SK-N-SH (cell line): Measurements from ENCODE around the gene SMARCD3. TPM values are rescaled to one million over a fixed set of nuclear protein-coding genes. Genes with fewer than 3 reads are reported as not detected.

Experiments used
- CTCF ChIA-PET: fragments of 300-600, 350-600 bp; formaldehyde crosslinking; extraction: SDS; loops from one replicate; lab custom pipeline; 2021; lab: Yijun Ruan, JAX
- POLR2A ChIA-PET: fragments of 350-600 bp; sonication (Branson Sonifier 250); formaldehyde crosslinking; extraction: SDS; loops from one replicate; lab custom pipeline; 2020; ENCODE audit warnings: antibody characterized with exemption, inconsistent platforms; lab: Yijun Ruan, JAX
- DNase-seq: peaks from one replicate; pipeline ENCODE4 v3.0.0; 2012
- H2AFZ ChIP-seq: fragments of 200-600 bp; sonication (generic); 2 replicates; pipeline ENCODE4 v1.8.1; 2016; ENCODE audit warnings: antibody characterized with exemption, mild to moderate bottlenecking, low read depth
- H3F3A ChIP-seq: fragments of 200-600 bp; sonication (generic); replicated peaks from 2 replicates; pipeline ENCODE3; 2016; ENCODE audit warnings: antibody characterized with exemption, mild to moderate bottlenecking; ENCODE audit not compliant: insufficient read depth
- H3K27ac ChIP-seq, 2 experiments: fragments of 200-500 bp in 1 of 2; fragments of 200-600 bp in 1 of 2; sonication (Bioruptor generic) in 1 of 2; sonication (generic), shearing (Covaris generic) in 1 of 2; 2 replicates each; pipeline versions ENCODE4 v1.5.1 to v1.6.1; 2014 to 2016; ENCODE audit warnings: low read depth in 2 of 2, inconsistent platforms in 1 of 2, low read length in 1 of 2, mild to moderate bottlenecking in 1 of 2, mixed read lengths in 1 of 2
- H3K27me3 ChIP-seq: fragments of 200-600 bp; sonication (generic), shearing (Covaris generic); 2 replicates; pipeline ENCODE4 v1.6.1; 2016; ENCODE audit warnings: mixed run types; ENCODE audit not compliant: insufficient read depth
- H3K36me3 ChIP-seq, 2 experiments: fragments of 200-500 bp in 1 of 2; fragments of 200-600 bp in 1 of 2; sonication (Bioruptor generic) in 1 of 2; sonication (generic) in 1 of 2; replicated peaks in 1 of 2; 2 replicates each; pipeline versions ENCODE3 to v1.5.1; 2014 to 2016; ENCODE audit warnings: low read length in 1 of 2, mild to moderate bottlenecking in 1 of 2; ENCODE audit not compliant: insufficient read depth in 2 of 2, control insufficient read depth in 1 of 2
- H3K4me1 ChIP-seq, 2 experiments: fragments of 200-500 bp in 1 of 2; fragments of 200-600 bp in 1 of 2; sonication (Bioruptor generic) in 1 of 2; sonication (generic), shearing (Covaris generic) in 1 of 2; 2 replicates each; pipeline versions ENCODE4 v1.5.1 to v1.6.1; 2014 to 2016; ENCODE audit warnings: low read depth in 1 of 2, low read length in 1 of 2, mixed run types in 1 of 2; ENCODE audit not compliant: insufficient read depth in 2 of 2, control insufficient read depth in 1 of 2
- H3K4me2 ChIP-seq: fragments of 200-600 bp; sonication (generic), shearing (Covaris generic); 2 replicates; pipeline ENCODE4 v1.6.1; 2017; ENCODE audit warnings: mixed run types
- H3K4me3 ChIP-seq, 2 experiments: fragments of 200-500 bp in 1 of 2; fragments of 200-600 bp in 1 of 2; sonication (Bioruptor generic) in 1 of 2; sonication (generic), shearing (Covaris generic) in 1 of 2; 2 replicates each; pipeline versions ENCODE4 v1.5.1 to v1.8.1; 2014 to 2016; ENCODE audit warnings: low read depth in 2 of 2, inconsistent platforms in 1 of 2, low read length in 1 of 2, mild to moderate bottlenecking in 1 of 2, mixed read lengths in 1 of 2, moderate library complexity in 1 of 2
- H3K79me2 ChIP-seq: fragments of 200-600 bp; sonication (generic); 2 replicates; pipeline ENCODE4 v1.8.1; 2017; ENCODE audit warnings: mild to moderate bottlenecking; ENCODE audit not compliant: insufficient read depth
- H3K9ac ChIP-seq: fragments of 200-600 bp; sonication (generic); 2 replicates; pipeline ENCODE4 v1.6.1; 2017; ENCODE audit warnings: mixed run types
- H3K9me2 ChIP-seq: fragments of 200-600 bp; sonication (generic); 2 replicates; pipeline ENCODE4 v1.6.1; 2017; ENCODE audit warnings: mixed run types
- H3K9me3 ChIP-seq: fragments of 200-600 bp; sonication (generic); 2 replicates; pipeline ENCODE4 v1.6.1; 2017; ENCODE audit warnings: mixed run types, mild to moderate bottlenecking, moderate library complexity
- H4K20me1 ChIP-seq: fragments of 200-600 bp; sonication (generic); 2 replicates; pipeline ENCODE4 v1.6.1; 2017; ENCODE audit warnings: mild to moderate bottlenecking, mixed run types; ENCODE audit not compliant: insufficient read depth
- ELF1 ChIP-seq: IDR thresholded peaks from 2 replicates; pipeline ENCODE4 v1.4.0; 2012
- EZH2phosphoT487 ChIP-seq: fragments of 200-600 bp; sonication (generic); IDR thresholded peaks from 2 replicates; pipeline ENCODE4 v1.6.1; 2017; ENCODE audit warnings: low read depth, mixed run types, mild to moderate bottlenecking, antibody characterized with exemption, moderate library complexity, borderline replicate concordance
- FOSL2 ChIP-seq: IDR thresholded peaks from 2 replicates; pipeline ENCODE4 v1.4.0; 2012; ENCODE audit warnings: low read depth, mild to moderate bottlenecking, moderate library complexity, borderline replicate concordance
- FOXJ3 ChIP-seq: sonication (generic); formaldehyde crosslinking; IDR thresholded peaks from 2 replicates; pipeline ENCODE4 v1.5.1; 2020; ENCODE audit warnings: mild to moderate bottlenecking, missing genetic modification reagents
- GATA2 ChIP-seq: sonication (generic); formaldehyde crosslinking; IDR thresholded peaks from 2 replicates; pipeline ENCODE4 v1.5.0; 2020; ENCODE audit warnings: mild to moderate bottlenecking, missing genetic modification reagents
- MAX ChIP-seq: IDR thresholded peaks from 2 replicates; pipeline ENCODE4 v1.4.0; 2012; ENCODE audit warnings: low read depth
- NFIC ChIP-seq: IDR thresholded peaks from 2 replicates; pipeline ENCODE4 v1.4.0; 2012; ENCODE audit warnings: borderline replicate concordance
- PBX3 ChIP-seq: IDR thresholded peaks from 2 replicates; pipeline ENCODE4; 2012
- POLR2AphosphoS5 ChIP-seq: IDR thresholded peaks from 2 replicates; pipeline ENCODE4 v1.6.1; 2012; ENCODE audit warnings: low read depth, low read length
- RAD21 ChIP-seq: IDR thresholded peaks from 2 replicates; pipeline ENCODE4 v1.6.1; 2012; ENCODE audit warnings: mild to moderate bottlenecking, low read length
- RCOR1 ChIP-seq: fragments of 150-350 bp; IDR thresholded peaks from 2 replicates; pipeline ENCODE4 v1.6.1; 2017; ENCODE audit warnings: antibody characterized with exemption, low read length
- RFX5 ChIP-seq: IDR thresholded peaks from 2 replicates; pipeline ENCODE4 v1.6.1; 2012; ENCODE audit warnings: mild to moderate bottlenecking, improper control_type of control experiment, low read length
- SIN3A ChIP-seq: IDR thresholded peaks from 2 replicates; pipeline ENCODE4 v1.6.1; 2012; ENCODE audit warnings: low read depth, mild to moderate bottlenecking, low read length, moderate library complexity, borderline replicate concordance
- SMC3 ChIP-seq: IDR thresholded peaks from 2 replicates; pipeline ENCODE4 v1.6.1; 2012; ENCODE audit warnings: low read depth, low read length, improper control_type of control experiment
- TCF12 ChIP-seq: IDR thresholded peaks from 2 replicates; pipeline ENCODE4 v1.4.0; 2012
- TEAD4 ChIP-seq: IDR thresholded peaks from 2 replicates; pipeline ENCODE4 v1.4.0; 2012; ENCODE audit warnings: mild to moderate bottlenecking, borderline replicate concordance; ENCODE audit not compliant: insufficient read depth
- USF1 ChIP-seq: IDR thresholded peaks from 2 replicates; pipeline ENCODE4 v1.4.0; 2012; ENCODE audit warnings: low read depth, borderline replicate concordance
- YY1 ChIP-seq: IDR thresholded peaks from 2 replicates; pipeline ENCODE4 v1.4.0; 2012; ENCODE audit warnings: low read depth, mild to moderate bottlenecking
- ZBTB33 ChIP-seq: IDR thresholded peaks from 2 replicates; pipeline ENCODE4 v1.4.0; 2012; ENCODE audit warnings: low read depth, borderline replicate concordance
- WGBS: methylation state at CpG from one replicate; pipeline ENCODE4 v1.1.6; 2017; ENCODE audit warnings: low lambda C conversion rate; 5-methylcytosine and 5-hydroxymethylcytosine counted together
- polyA plus RNA-seq, 3 experiments: library from polyadenylated mRNA; depleted of rRNA; stranded (reverse); fragments of >200 nt; gene quantifications; 2 replicates each; pipeline ENCODE4 v1.2.3, GENCODE V29; 2012

Gene SMARCD3
- polyA plus RNA-seq, 1 of the 3 experiments (the other 2 are of a cell fraction) = 62.8 TPM

- POLR2A ChIA-PET = no interaction called here
- TF ChIP-seq SMC3 (no peak), RFX5 (no peak), MAX (no peak), PBX3 (no peak), ELF1 (no peak), FOSL2 (no peak), TCF12 (no peak), GATA2 (CRISPR knock-in tag) (no peak), TEAD4 (no peak), POLR2AphosphoS5 (no peak), RAD21 (no peak), NFIC (no peak), ZBTB33 (no peak), YY1 (no peak), FOXJ3 (CRISPR knock-in tag) (no peak), EZH2phosphoT487 (no peak), USF1 (no peak), SIN3A (no peak), RCOR1 (no peak)
- TF ChIP-seq, all 33 proteins: peak for 0
- Histone ChIP-seq H3K27ac (no peak overlapping the region), H2AFZ (no peak overlapping the region), H3K79me2 (no peaks in the 10 kb centered on the region), H3K9me2 (no peaks in the 10 kb centered on the region), H3K4me3 (no peak overlapping the region), H3K9ac (no peak overlapping the region), H3K27me3 (peaks cover 44% of the 10 kb centered on the region), H4K20me1 (0 out of 2 replicates have a peak, but pooled peaks cover 9% of the 10 kb centered on the region), H3K4me1 (no peaks in the 10 kb centered on the region), H3K36me3 (peaks cover 0 to 3% of the 10 kb centered on the region in 2 experiments), H3F3A (no peaks in the 10 kb centered on the region), H3K9me3 (no peaks in the 10 kb centered on the region), H3K4me2 (no peak overlapping the region)
- no peak for DNase-seq
- 84% methylated on average over 9 of the region's 9 CpGs for WGBS
- CTCF ChIA-PET = interaction anchor here (0.8 to 1.0 kb wide), 4 partner anchors 37 to 96 kb away, joined by 3 to 4 read pairs (median 3); no protein-coding TSS in a partner anchor
Measured at GRCh38 chr7:151207315-151207714, 41.2 kb downstream of the SMARCD3 start.
